Activated CD8-positive, alpha-beta memory T cell treated with anti-CD3 and anti-CD28 coated beads for 48 hours (primary cell): ENCODE results near the gene CDKL2.
"Not testable (repeated sequence)": the region's sequence is repeated elsewhere in the genome, so short reads cannot be mapped to it uniquely, and the experiment has no call there.

Experiments
- DNase-seq, 3 experiments: peaks; one replicate each; pipeline ENCODE4 v3.0.0-alpha.2; 2020; ENCODE audit warnings: low read depth in 2 of 3, low spot score in 2 of 3

The CDKL2 gene

DNA sequence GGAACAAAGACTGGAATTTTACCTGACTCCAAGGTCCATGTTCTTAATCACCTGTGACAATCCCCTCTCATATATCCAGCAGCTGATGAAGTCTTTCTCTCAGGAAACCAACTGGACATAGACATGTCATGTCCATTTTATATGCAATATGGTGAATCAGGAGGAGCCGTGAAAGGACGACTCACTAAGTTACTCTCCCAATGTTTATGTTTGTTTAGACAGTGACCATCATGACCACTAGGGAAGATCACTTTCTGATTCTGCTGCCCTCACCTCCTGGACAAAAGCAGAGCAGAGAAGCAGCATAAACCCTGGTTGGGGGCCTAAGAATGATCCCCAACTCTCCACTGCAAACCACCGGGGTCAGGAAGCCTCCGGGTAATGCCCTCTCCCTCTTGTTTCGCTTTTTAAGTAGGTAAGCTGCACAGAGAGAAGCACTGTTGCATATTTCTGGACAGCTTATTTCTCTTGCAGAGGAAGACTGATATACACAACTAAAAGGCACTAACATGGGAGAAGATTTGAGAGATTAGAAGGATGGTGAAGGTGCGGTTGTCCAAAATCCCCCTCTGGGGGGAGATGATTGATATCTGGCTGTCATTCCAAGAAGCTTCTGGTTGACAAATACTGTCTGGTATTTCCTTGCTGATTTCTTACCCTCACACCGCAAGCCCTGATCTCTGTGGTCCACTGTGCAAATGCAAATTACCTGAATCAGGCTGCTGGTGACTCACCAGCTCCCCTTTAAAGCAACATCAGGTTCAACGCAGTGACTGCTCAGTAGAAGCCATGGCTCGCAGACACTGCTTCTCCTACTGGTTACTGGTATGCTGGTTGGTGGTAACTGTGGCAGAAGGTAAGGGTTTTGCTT, 74.8 kb downstream of the CDKL2 start, which contains the start of gene ODAPH:
Gene ODAPH, plus strand, starts transcription at position 773 of the 871 bp plus-strand sequence. Its CDS starts 17 bp downstream, at position 790.
- DNase-seq, result peak in 1 of 3 experiments; percentile 8

DNA sequence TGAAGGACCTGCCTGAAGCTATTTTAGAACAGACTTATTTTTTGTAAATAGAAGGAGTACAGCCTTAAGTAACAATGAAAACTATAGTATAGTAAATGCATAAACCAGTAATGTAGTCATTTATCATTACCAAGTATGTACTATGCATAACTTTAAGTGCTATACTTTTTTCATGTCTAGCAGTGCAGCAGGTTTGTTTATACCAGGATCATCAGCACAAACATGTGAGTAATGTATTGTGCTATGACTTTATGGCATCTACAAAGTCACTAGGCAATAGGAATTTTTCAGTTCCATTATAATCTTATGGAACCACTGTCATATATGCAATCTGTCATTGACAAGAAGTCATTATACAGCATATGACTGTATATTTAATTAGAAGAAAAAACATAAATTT, 77.9 kb downstream of the CDKL2 start:
- no peak for DNase-seq

DNA sequence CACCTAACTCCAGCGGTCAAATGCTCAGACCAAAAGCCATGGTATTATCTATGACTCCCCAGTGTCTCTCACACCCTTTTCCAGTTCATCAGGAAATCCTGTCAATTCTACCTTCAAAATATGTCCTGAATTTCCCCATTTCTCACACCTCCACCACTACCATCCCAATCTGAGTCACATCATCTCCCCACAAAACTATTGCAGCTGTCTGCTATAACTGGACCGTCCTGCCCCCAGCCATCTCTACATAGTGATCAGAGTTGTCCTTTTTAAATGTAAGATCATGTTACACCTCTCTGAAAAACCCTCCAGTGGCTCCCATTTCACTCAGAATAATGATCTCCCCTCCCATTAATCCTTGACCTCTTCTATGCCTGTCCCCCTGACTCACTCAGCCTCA, 81.3 kb downstream of the CDKL2 start:
- no peak for DNase-seq

DNA sequence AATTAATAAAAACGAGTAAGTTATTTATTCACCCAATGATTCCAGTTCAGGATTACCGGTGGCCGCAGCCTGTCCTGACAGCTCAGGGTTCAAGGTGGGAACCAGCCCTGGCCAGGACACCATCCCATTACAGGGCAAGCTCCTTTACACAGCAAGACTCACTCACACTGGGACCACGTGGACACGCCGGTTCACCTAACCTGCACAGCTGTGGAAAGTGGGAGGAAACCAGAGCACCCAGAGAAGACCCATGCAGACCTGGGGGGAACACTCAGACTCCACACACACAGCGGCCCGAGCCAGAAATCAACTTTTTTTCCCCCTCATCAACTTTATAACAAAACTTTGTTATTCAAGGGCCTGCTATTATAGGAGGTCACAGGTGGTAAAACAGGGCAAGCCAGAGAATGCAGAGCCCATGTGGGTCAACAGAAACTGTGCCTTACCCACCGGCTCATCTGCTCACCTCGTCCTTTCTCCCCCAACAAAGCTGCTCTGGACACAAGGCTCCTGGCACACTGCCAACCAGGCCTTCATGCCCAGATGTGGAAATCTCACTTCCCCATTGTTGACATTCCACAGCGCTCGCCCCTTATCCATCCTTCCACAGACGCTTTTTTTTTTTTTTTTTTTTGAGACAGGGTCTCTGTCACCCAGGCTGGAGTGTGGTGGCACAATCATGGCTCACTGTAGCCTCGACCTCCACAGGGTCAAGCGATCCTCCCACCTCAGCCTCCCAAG, 82.5 kb downstream of the CDKL2 start:
- DNase-seq, result no peak

DNA sequence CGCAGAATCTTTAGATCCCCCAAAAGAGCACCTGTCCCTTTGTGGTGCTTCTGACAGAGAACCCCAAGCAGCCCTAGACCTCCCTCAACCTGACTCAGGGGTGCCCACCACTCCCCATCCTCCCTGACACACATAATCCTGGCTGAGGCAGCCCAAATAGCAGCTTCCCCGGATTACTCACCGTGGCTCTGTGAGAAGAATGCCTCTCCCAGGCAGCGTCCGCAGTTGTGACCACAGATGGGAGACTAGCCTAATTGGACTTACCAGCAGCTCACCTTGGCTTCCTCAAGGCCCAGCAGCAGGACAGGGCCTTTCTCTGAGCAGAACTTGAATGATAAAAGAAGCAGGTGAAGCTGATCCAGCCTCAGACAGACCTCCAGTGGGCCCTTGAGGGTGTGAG, 84.8 kb downstream of the CDKL2 start:
- no peak for DNase-seq

DNA sequence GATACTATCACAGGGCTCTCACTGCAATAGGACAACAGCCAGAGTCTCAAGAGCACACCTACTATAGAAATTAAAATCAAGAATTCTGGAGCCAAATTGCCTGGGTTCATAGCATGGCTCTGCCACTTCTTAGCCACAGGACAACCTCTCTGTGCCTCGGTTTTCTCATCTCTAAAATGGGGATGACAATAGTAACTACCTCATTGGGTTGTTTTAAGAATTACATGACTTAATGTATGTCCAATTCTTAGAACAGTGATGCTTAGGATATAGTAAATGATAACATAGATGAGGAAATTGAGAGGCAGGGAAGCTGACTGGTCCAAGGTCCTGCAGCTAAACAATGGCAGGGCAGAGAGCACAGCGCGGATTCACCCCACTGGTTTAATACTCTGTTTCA, 85.5 kb downstream of the CDKL2 start:
- no peak for DNase-seq

DNA sequence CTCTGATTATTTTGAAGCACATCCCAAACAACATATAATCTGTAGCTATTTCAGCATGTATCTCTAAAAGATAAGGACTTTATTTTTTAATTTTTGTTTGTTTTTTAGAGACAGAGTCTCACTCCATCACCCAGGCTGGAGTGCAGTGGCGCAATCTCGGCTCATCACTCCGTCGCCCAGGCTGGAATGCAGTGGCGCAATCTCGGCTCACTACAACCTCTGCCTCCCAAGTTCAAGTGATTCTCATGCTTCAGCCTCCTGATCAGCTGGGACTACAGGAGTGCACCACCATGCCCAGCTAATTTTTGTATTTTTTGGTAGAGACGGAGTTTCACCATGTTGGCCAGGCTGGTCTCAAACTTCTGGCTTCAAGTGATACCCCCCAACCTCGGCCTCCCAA, 86.1 kb downstream of the CDKL2 start:
- not testable (repeated sequence) for DNase-seq

DNA sequence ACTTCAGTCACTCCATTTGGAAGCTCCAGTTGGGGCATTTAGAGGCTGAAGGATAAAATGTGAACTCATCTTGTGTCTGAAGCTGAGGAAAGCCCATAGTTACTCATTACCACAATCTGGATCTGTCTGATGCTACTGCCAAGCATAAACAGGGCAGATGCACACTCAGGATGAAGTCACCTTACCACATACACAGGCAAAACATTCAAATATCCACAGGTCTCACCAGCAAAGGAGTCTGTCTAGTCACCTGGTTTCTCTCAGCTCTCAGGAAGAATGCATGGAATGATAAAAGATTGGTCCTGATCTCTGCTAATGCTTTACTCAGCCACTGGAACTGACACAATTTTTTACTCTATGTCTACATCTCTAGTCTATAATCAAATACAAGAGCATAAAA, 87.5 kb downstream of the CDKL2 start:
- no peak for DNase-seq

DNA sequence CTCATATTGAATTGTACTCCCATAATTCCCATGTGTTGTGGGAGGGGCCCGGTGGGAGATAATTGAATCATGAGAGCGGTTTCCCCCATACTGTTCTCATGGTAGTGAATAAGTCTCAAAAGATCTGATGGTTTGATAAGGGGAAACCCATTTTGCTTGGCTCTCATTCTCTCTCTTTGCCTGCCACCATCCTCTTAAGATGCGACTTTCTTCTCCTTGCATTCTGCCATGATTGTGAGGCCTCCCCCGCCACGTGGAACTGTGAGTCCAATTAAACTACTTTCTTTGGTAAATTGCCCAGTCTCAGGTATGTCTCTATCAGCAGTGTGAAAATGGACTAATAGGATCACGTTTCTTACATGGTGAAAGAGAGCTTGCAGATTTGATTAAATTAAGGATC, 93.0 kb downstream of the CDKL2 start:
- not testable (repeated sequence) for DNase-seq

DNA sequence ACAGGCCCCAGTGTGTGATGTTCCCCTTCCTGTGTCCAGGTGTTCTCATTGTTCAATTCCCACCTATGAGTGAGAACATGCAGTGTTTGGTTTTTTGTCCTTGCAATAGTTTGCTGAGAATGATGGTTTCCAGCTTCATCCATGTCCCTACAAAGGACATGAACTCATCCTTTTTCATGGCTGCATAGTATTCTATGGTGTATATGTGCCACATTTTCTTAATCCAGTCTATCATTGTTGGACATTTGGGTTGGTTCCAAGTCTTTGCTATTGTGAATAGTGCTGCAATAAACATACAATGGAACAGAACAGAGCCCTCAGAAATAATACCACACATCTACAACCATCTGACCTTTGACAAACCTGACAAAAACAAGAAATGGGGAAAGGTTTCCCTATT, 96.4 kb downstream of the CDKL2 start:
- not testable (repeated sequence) for DNase-seq

DNA sequence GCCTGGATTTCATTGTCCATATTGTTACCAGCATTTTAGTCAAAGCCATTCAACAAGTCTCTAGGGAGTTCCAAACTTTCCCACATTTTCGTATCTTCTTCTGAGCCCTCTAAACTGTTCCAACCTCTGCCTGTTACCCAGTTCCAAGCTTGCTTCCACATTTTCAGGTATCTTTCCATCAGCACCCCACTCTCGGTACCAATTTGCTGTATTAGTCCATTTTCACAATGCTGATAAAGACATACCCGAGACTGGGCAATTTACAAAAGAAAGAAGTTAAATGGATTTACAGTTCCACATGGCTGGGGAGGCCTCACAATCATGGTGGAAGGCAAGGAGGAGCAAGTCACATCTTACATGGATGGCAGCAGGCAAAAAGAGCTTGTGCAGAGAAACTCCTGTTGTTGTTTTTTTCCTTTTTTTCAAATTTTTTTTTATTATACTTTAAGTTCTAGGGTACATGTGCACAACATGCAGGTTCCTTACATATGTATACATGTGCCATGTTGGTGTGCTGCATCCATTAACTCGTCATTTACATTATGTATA, 96.9 kb downstream of the CDKL2 start:
- not testable (repeated sequence) for DNase-seq

DNA sequence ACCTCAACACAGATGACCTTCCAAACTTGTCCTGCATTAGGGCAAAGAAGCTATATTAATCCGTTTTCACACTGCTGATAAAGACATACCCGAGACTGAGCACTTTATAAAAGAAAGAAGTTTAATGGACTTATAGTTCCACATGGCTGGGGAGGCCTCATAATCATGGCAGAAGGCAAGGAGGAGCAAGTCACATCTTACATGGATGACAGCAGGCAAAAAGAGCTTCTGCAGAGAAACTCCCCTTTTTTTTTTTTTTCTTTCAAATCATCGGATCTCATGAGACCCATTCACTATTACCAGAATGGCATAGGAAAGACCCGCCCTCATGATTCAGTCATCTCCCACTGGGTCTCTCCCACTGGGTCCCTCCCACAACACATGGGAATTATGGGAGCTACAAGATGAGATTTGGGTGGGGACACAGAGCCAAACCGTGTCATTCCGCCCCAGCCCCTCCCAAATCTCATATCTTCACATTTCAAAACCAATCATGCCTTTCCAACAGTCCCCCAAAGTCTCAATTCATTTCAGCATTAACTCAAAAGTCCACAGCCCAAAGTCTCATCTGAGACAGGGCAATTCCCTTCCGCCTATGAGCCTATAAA, 98.7 kb downstream of the CDKL2 start:
- DNase-seq, result not testable (repeated sequence)

DNA sequence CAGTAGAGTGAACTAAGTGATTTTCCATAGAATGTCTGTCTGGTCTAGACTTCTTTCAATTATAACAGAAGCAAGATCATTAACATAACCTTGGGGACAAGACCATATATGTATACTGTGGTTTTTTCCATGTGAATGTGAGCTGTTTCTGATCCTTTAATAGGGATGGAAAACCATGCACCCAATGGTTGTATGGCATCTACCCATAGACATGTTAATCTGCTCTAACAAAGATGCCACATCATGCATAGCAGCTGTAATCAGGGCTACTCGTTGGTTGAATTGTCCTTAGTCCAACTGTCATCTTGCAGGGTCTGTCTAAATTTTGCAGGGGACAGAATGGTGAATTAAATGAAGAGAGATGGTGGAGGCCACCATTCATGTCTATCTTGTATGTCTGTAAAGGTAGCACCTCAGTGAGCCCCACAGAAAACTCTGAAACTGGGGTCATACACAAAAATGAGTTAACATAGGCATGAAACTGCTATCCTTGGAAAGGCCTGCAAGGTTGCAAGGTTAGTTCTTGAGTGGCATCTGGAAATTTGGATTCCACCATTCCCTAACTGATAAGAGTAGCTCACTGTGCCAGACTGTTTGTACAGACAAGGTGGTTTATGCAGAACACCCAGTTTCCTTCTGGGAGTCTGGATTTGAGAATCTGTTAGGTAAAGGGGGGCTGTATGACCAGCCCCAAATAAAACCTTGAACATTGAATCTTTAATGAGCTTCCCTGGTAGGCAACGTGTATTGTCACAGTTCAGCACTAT, 99.6 kb downstream of the CDKL2 start:
- no peak for DNase-seq
